GM23338 (cell line): ENCODE measurements around the gene SSNA1. TPM values are rescaled to one million over a fixed set of nuclear protein-coding genes. Genes with fewer than 3 reads are reported as not detected.
A peak's percentile ranks its signal among the peaks of the same experiment; 100 is the strongest.

ENCODE experiments used
- ATAC-seq: fragments of 200-7000 bp; cut with Tn5 transposase; 3 replicates; pipeline ENCODE4 v1.9.1; 2020
- DNase-seq: peaks from one replicate; pipeline ENCODE4 v3.0.0-alpha.2; 2015; ENCODE audit warnings: low spot score
- H2AFZ ChIP-seq: fragments of 200-600 bp; sonication (generic); 2 replicates; pipeline ENCODE4 v1.8.0; 2016; ENCODE audit warnings: antibody characterized with exemption, mild to moderate bottlenecking, moderate library complexity
- H3F3A ChIP-seq: fragments of 200-600 bp; sonication (generic); replicated peaks from 2 replicates; pipeline ENCODE4 v1.8.0; 2017; ENCODE audit warnings: antibody characterized with exemption, mixed run types, low read depth
- H3K27ac ChIP-seq: fragments of 200-600 bp; sonication (generic); 2 replicates; pipeline ENCODE4 v1.6.1; 2016; ENCODE audit warnings: low read depth
- H3K27me3 ChIP-seq: fragments of 200-600 bp; sonication (generic); 2 replicates; pipeline ENCODE4 v1.8.0; 2016; ENCODE audit warnings: mild to moderate bottlenecking, mixed run types, moderate library complexity; ENCODE audit not compliant: insufficient read depth
- H3K36me3 ChIP-seq: fragments of 200-600 bp; sonication (generic); 2 replicates; pipeline ENCODE4 v1.8.0; 2016; ENCODE audit warnings: mild to moderate bottlenecking; ENCODE audit not compliant: insufficient read depth
- H3K4me1 ChIP-seq: fragments of 200-600 bp; sonication (generic); 2 replicates; pipeline ENCODE4 v1.8.0; 2016; ENCODE audit warnings: mild to moderate bottlenecking, moderate library complexity; ENCODE audit not compliant: insufficient read depth
- H3K4me2 ChIP-seq: fragments of 200-600 bp; sonication (generic); 2 replicates; pipeline ENCODE4 v1.7.1; 2017; ENCODE audit warnings: mixed run types
- H3K4me3 ChIP-seq: fragments of 200-600 bp; sonication (generic); 2 replicates; pipeline ENCODE4 v1.6.1; 2016; ENCODE audit warnings: mixed run types
- H3K79me2 ChIP-seq: fragments of 200-600 bp; sonication (generic); replicated peaks from 2 replicates; pipeline ENCODE4 v1.8.0; 2017; ENCODE audit warnings: mild to moderate bottlenecking; ENCODE audit not compliant: insufficient read depth
- H3K9me2 ChIP-seq: fragments of 200-600 bp; sonication (generic); 2 replicates; pipeline ENCODE4 v1.8.0; 2017; ENCODE audit not compliant: insufficient read depth
- H4K20me1 ChIP-seq: fragments of 200-600 bp; sonication (generic); replicated peaks from 2 replicates; pipeline ENCODE4 v1.8.0; 2017; ENCODE audit warnings: mild to moderate bottlenecking; ENCODE audit not compliant: insufficient read depth
- H3K27ac Mint-ChIP-seq: 2 replicates; pipeline ENCODE4 v1.8.0; 2020; ENCODE audit warnings: inconsistent platforms, mild to moderate bottlenecking, moderate library complexity, mixed read lengths
- H3K27me3 Mint-ChIP-seq: 3 replicates; pipeline ENCODE4 v1.8.0; 2022; ENCODE audit warnings: low read depth, mild to moderate bottlenecking, moderate library complexity, mixed read lengths, inconsistent platforms; ENCODE audit not compliant: insufficient read depth, poor library complexity
- H3K36me3 Mint-ChIP-seq: 3 replicates; pipeline ENCODE4 v1.8.0; 2021; ENCODE audit warnings: low read depth, mild to moderate bottlenecking, inconsistent platforms, moderate library complexity, mixed read lengths
- H3K4me1 Mint-ChIP-seq: 3 replicates; pipeline ENCODE4 v1.8.0; 2020; ENCODE audit warnings: mild to moderate bottlenecking, inconsistent platforms, mixed read lengths
- H3K4me3 Mint-ChIP-seq: 3 replicates; pipeline ENCODE4 v1.8.0; 2021; ENCODE audit warnings: moderate library complexity, mild to moderate bottlenecking, inconsistent platforms, mixed read lengths
- H3K9me3 Mint-ChIP-seq: 3 replicates; pipeline ENCODE4 v1.8.0; 2020; ENCODE audit warnings: moderate library complexity, mild to moderate bottlenecking, inconsistent platforms, mixed read lengths
- CREB1 ChIP-seq: fragments of 250-450 bp; sonication (Bioruptor Pico); IDR thresholded peaks from 2 replicates; pipeline ENCODE4 v1.5.0; 2020; ENCODE audit warnings: low read depth, mild to moderate bottlenecking, moderate library complexity
- EZH2 ChIP-seq: fragments of 200-600 bp; sonication (generic); IDR thresholded peaks from one replicate; pipeline ENCODE4 v1.8.0; 2017; ENCODE audit warnings: antibody characterized with exemption, mild to moderate bottlenecking, low read depth; ENCODE audit not compliant: unreplicated experiment
- EZH2phosphoT487 ChIP-seq: fragments of 200-600 bp; sonication (generic); IDR thresholded peaks from one replicate; pipeline ENCODE4 v1.8.1; 2018; ENCODE audit warnings: antibody characterized with exemption; ENCODE audit not compliant: unreplicated experiment
- JUNB ChIP-seq: IDR thresholded peaks from one replicate; pipeline ENCODE4 v1.6.1; 2016; ENCODE audit warnings: antibody characterized with exemption; ENCODE audit not compliant: unreplicated experiment
- STAT1 ChIP-seq: IDR thresholded peaks from one replicate; pipeline ENCODE4 v1.6.1; 2016; ENCODE audit warnings: antibody characterized with exemption; ENCODE audit not compliant: unreplicated experiment
- ZNF114 ChIP-seq: fragments of 250-450 bp; sonication (Bioruptor Pico); IDR thresholded peaks from 2 replicates; pipeline ENCODE4 v1.5.0; 2020; ENCODE audit warnings: mild to moderate bottlenecking, moderate library complexity
- polyA plus RNA-seq: library from polyadenylated mRNA; unstranded; fragments of >200 nt; fragmentation: Nextera tagmentation; extraction: Ambion mirVana; gene quantifications from 2 replicates; pipeline ENCODE4 v1.2.1, GENCODE V29; 2016
- total RNA-seq: library from RNA; depleted of rRNA; stranded (reverse); fragments of >200 nt; shearing (Covaris generic); gene quantifications from 2 replicates; pipeline ENCODE4 v1.2.3, GENCODE V29; 2014
- TF ChIP-seq, protein P1 (sequence below), 2 experiments: fragments of 200-600 bp in 1 of 2; sonication (generic) in 1 of 2; conservative IDR thresholded peaks; 2 replicates each; pipeline versions ENCODE4 v1.5.1 to v1.6.1; 2016 to 2017; ENCODE audit warnings: antibody characterized with exemption in 2 of 2, low read depth in 2 of 2, mild to moderate bottlenecking in 2 of 2, moderate library complexity in 1 of 2
- TF ChIP-seq, protein P2 (sequence below): fragments of 250-450 bp; sonication (Bioruptor Pico); IDR thresholded peaks from 2 replicates; pipeline ENCODE4 v1.5.0; 2020; ENCODE audit warnings: mild to moderate bottlenecking, moderate library complexity
- TF ChIP-seq, protein P3 (sequence below): IDR thresholded peaks from one replicate; pipeline ENCODE4 v1.6.1; 2018; ENCODE audit warnings: antibody characterized with exemption; ENCODE audit not compliant: unreplicated experiment

The SSNA1 gene
- total and polyA plus RNA-seq, 2 experiments from 2014 or later: 132 to 154 TPM

DNA sequence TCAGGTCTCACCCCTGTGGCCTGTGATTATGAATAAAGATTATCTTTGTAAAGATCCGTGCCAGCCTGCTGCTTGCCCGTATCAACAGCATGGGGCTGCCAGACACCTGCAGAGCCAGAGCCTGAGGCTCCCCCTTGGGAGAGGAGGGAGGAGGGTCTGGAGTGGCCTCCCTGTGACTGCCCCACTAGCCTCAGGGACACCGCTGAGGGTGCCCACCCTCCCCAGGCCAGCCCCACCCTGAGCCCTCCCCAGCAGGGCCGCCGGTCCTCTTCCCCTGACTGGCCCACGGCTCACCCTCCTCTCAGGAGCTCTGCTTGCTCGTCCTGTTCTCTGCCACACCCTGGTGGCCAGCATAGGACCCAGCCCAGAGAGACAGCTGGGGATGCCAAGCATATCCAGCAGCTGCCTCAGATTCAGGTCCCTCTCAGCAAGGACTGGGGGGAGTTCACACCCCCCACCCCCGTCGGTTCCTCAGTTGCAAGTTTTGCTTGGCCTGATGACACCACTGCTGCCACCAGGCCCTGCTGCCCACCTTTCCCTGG, 1.9 kb downstream of the SSNA1 start:
- Histone ChIP-seq H3K4me2 (no peak overlapping the region), H3K27ac (no peak overlapping the region), H3K27me3 (no peaks in the 10 kb centered on the region), H4K20me1 (peaks cover 5% of the 10 kb centered on the region; the same call in 1 of the 2 replicates), H3K4me1 (peaks cover 13% of the 10 kb centered on the region), H3K9me2 (no peaks in the 10 kb centered on the region), H2AFZ (no peak overlapping the region), H3K4me3 (no peak overlapping the region), H3K79me2 (peaks cover 33% of the 10 kb centered on the region), H3F3A (0 out of 2 replicates have a peak, but pooled peaks cover 4% of the 10 kb centered on the region), H3K36me3 (no peaks in the 10 kb centered on the region)
- peak overlapping the region; percentile 53 for H3K4me3 Mint-ChIP-seq
- H3K9me3 Mint-ChIP-seq: no peaks in the 10 kb centered on the region; the same call in 2 of the 3 replicates
- TF ChIP-seq, protein P1, sequence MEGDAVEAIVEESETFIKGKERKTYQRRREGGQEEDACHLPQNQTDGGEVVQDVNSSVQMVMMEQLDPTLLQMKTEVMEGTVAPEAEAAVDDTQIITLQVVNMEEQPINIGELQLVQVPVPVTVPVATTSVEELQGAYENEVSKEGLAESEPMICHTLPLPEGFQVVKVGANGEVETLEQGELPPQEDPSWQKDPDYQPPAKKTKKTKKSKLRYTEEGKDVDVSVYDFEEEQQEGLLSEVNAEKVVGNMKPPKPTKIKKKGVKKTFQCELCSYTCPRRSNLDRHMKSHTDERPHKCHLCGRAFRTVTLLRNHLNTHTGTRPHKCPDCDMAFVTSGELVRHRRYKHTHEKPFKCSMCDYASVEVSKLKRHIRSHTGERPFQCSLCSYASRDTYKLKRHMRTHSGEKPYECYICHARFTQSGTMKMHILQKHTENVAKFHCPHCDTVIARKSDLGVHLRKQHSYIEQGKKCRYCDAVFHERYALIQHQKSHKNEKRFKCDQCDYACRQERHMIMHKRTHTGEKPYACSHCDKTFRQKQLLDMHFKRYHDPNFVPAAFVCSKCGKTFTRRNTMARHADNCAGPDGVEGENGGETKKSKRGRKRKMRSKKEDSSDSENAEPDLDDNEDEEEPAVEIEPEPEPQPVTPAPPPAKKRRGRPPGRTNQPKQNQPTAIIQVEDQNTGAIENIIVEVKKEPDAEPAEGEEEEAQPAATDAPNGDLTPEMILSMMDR (conservative IDR thresholded peaks at IDR 0.05; ENCODE audit: low read depth in 2 of 2): peak in 1 of 2 experiments; percentile 21; a peak in 1 of 4 replicates
- no peak for TF ChIP-seq ZNF114 (CRISPR knock-in tag)
- DNase-seq (no peak), ATAC-seq (no peak)
- peaks cover 15% of the 10 kb centered on the region for H3K4me1 Mint-ChIP-seq
- H3K27ac Mint-ChIP-seq: no peak overlapping the region
- peaks cover 12% of the 10 kb centered on the region for H3K27me3 Mint-ChIP-seq
- H3K36me3 Mint-ChIP-seq: peaks cover 5% of the 10 kb centered on the region

DNA sequence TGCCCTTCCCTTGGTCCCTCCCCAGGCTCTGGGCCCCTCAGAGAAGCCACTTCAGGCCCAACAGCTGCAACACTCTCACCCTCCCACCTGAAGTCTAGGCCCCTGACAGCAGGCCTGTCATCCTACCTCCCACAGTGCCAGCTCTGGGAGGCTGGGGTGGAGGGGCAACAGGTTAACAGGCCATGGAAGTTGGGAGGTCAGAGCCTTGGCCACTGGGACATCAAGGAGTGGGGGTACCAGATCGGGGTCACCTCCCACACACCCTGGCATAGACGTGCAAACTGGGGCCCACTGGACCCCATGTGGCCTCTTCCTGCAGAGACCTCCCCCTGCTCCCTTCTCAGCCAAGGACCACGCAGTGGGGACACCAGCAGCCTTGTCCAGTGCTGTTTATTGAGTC, 2.8 kb downstream of the SSNA1 start:
- ATAC-seq (no peak), DNase-seq (no peak)
- Histone ChIP-seq H3K36me3 (no peaks in the 10 kb centered on the region), H3K79me2 (peaks cover 36% of the 10 kb centered on the region), H3F3A (0 out of 2 replicates have a peak, but pooled peaks cover 4% of the 10 kb centered on the region), H2AFZ (no peak overlapping the region), H3K4me3 (no peak overlapping the region), H3K4me2 (no peak overlapping the region), H4K20me1 (peaks cover 5% of the 10 kb centered on the region; the same call in 1 of the 2 replicates), H3K27me3 (no peaks in the 10 kb centered on the region), H3K27ac (no peak overlapping the region), H3K4me1 (peaks cover 13% of the 10 kb centered on the region), H3K9me2 (no peaks in the 10 kb centered on the region)
- Mint-ChIP-seq H3K27ac (no peak overlapping the region), H3K4me3 (no peak overlapping the region), H3K9me3 (no peaks in the 10 kb centered on the region; the same call in 2 of the 3 replicates), H3K36me3 (peaks cover 5% of the 10 kb centered on the region), H3K27me3 (peaks cover 12% of the 10 kb centered on the region), H3K4me1 (peaks cover 16% of the 10 kb centered on the region)
- TF ChIP-seq, protein P2, sequence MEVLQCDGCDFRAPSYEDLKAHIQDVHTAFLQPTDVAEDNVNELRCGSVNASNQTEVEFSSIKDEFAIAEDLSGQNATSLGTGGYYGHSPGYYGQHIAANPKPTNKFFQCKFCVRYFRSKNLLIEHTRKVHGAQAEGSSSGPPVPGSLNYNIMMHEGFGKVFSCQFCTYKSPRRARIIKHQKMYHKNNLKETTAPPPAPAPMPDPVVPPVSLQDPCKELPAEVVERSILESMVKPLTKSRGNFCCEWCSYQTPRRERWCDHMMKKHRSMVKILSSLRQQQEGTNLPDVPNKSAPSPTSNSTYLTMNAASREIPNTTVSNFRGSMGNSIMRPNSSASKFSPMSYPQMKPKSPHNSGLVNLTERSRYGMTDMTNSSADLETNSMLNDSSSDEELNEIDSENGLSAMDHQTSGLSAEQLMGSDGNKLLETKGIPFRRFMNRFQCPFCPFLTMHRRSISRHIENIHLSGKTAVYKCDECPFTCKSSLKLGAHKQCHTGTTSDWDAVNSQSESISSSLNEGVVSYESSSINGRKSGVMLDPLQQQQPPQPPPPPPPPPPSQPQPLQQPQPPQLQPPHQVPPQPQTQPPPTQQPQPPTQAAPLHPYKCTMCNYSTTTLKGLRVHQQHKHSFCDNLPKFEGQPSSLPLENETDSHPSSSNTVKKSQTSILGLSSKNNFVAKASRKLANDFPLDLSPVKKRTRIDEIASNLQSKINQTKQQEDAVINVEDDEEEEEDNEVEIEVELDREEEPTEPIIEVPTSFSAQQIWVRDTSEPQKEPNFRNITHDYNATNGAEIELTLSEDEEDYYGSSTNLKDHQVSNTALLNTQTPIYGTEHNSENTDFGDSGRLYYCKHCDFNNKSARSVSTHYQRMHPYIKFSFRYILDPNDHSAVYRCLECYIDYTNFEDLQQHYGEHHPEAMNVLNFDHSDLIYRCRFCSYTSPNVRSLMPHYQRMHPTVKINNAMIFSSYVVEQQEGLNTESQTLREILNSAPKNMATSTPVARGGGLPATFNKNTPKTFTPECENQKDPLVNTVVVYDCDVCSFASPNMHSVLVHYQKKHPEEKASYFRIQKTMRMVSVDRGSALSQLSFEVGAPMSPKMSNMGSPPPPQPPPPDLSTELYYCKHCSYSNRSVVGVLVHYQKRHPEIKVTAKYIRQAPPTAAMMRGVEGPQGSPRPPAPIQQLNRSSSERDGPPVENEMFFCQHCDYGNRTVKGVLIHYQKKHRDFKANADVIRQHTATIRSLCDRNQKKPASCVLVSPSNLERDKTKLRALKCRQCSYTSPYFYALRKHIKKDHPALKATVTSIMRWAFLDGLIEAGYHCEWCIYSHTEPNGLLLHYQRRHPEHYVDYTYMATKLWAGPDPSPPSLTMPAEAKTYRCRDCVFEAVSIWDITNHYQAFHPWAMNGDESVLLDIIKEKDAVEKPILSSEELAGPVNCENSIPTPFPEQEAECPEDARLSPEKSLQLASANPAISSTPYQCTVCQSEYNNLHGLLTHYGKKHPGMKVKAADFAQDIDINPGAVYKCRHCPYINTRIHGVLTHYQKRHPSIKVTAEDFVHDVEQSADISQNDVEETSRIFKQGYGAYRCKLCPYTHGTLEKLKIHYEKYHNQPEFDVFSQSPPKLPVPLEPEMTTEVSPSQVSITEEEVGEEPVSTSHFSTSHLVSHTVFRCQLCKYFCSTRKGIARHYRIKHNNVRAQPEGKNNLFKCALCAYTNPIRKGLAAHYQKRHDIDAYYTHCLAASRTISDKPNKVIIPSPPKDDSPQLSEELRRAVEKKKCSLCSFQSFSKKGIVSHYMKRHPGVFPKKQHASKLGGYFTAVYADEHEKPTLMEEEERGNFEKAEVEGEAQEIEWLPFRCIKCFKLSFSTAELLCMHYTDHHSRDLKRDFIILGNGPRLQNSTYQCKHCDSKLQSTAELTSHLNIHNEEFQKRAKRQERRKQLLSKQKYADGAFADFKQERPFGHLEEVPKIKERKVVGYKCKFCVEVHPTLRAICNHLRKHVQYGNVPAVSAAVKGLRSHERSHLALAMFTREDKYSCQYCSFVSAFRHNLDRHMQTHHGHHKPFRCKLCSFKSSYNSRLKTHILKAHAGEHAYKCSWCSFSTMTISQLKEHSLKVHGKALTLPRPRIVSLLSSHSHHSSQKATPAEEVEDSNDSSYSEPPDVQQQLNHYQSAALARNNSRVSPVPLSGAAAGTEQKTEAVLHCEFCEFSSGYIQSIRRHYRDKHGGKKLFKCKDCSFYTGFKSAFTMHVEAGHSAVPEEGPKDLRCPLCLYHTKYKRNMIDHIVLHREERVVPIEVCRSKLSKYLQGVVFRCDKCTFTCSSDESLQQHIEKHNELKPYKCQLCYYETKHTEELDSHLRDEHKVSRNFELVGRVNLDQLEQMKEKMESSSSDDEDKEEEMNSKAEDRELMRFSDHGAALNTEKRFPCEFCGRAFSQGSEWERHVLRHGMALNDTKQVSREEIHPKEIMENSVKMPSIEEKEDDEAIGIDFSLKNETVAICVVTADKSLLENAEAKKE (CRISPR knock-in tag): no peak
- TF ChIP-seq JUNB (no peak), EZH2phosphoT487 (no peak), ZNF114 (CRISPR knock-in tag) (no peak), STAT1 (no peak), CREB1 (CRISPR knock-in tag) (no peak), EZH2 (no peak)
- TF ChIP-seq, protein P3, sequence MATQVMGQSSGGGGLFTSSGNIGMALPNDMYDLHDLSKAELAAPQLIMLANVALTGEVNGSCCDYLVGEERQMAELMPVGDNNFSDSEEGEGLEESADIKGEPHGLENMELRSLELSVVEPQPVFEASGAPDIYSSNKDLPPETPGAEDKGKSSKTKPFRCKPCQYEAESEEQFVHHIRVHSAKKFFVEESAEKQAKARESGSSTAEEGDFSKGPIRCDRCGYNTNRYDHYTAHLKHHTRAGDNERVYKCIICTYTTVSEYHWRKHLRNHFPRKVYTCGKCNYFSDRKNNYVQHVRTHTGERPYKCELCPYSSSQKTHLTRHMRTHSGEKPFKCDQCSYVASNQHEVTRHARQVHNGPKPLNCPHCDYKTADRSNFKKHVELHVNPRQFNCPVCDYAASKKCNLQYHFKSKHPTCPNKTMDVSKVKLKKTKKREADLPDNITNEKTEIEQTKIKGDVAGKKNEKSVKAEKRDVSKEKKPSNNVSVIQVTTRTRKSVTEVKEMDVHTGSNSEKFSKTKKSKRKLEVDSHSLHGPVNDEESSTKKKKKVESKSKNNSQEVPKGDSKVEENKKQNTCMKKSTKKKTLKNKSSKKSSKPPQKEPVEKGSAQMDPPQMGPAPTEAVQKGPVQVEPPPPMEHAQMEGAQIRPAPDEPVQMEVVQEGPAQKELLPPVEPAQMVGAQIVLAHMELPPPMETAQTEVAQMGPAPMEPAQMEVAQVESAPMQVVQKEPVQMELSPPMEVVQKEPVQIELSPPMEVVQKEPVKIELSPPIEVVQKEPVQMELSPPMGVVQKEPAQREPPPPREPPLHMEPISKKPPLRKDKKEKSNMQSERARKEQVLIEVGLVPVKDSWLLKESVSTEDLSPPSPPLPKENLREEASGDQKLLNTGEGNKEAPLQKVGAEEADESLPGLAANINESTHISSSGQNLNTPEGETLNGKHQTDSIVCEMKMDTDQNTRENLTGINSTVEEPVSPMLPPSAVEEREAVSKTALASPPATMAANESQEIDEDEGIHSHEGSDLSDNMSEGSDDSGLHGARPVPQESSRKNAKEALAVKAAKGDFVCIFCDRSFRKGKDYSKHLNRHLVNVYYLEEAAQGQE: no peak
